GM18517 (cell line): ENCODE data around the gene KHDRBS2.
"Not testable (repeated sequence)": the region's sequence is repeated elsewhere in the genome, so short reads cannot be mapped to it uniquely, and the experiment has no call there.

ENCODE experiments used
- ATAC-seq: cut with Tn5 transposase; IDR thresholded peaks from one replicate; pipeline ENCODE4 v1.9.1; 2021; ENCODE audit warnings: mild to moderate bottlenecking, moderate library complexity; ENCODE audit not compliant: unreplicated experiment

Gene KHDRBS2

GRCh38 chr6:61886608-61887259, 399.3 kb downstream of the KHDRBS2 start:
- ATAC-seq, result no peak

GRCh38 chr6:61869632-61870400, 416.2 kb downstream of the KHDRBS2 start:
- ATAC-seq, result no peak

- no peak for ATAC-seq
These were observed 417.4 kb downstream of the KHDRBS2 start for GRCh38 chr6:61868507-61869080.

GRCh38 chr6:61867635-61868034, 418.4 kb downstream of the KHDRBS2 start:
- no peak for ATAC-seq

GRCh38 chr6:61857541-61857940, 428.5 kb downstream of the KHDRBS2 start:
- no peak for ATAC-seq

- no peak for ATAC-seq
These were observed 444.1 kb downstream of the KHDRBS2 start for GRCh38 chr6:61841958-61842357.

- ATAC-seq, result no peak
These were observed 450.8 kb downstream of the KHDRBS2 start for GRCh38 chr6:61835237-61835636.

GRCh38 chr6:61833176-61833755, 452.8 kb downstream of the KHDRBS2 start:
- ATAC-seq, result no peak

GRCh38 chr6:61817716-61818115, 468.3 kb downstream of the KHDRBS2 start:
- no peak for ATAC-seq

GRCh38 chr6:61810047-61810446, 476.0 kb downstream of the KHDRBS2 start:
- ATAC-seq, result no peak

GRCh38 chr6:61809004-61809595, 476.9 kb downstream of the KHDRBS2 start:
- ATAC-seq, result no peak

GRCh38 chr6:61787998-61788397, 498.0 kb downstream of the KHDRBS2 start:
- no peak for ATAC-seq

GRCh38 chr6:61769446-61769845, 516.6 kb downstream of the KHDRBS2 start:
- ATAC-seq, result not testable (repeated sequence)

GRCh38 chr6:61755739-61756138, 530.3 kb downstream of the KHDRBS2 start:
- no peak for ATAC-seq

GRCh38 chr6:61751986-61752385, 534.0 kb downstream of the KHDRBS2 start:
- ATAC-seq, result no peak

GRCh38 chr6:61745994-61746393, 540.0 kb downstream of the KHDRBS2 start:
- no peak for ATAC-seq

GRCh38 chr6:61711849-61712248, 574.2 kb downstream of the KHDRBS2 start:
- ATAC-seq, result no peak

GRCh38 chr6:61688165-61688564, 597.9 kb downstream of the KHDRBS2 start:
- no peak for ATAC-seq

GRCh38 chr6:61682562-61682961, 603.5 kb downstream of the KHDRBS2 start:
- ATAC-seq, result no peak

GRCh38 chr6:61679625-61680024, 606.4 kb downstream of the KHDRBS2 start:
- no peak for ATAC-seq

GRCh38 chr6:61675734-61676133, 610.3 kb downstream of the KHDRBS2 start:
- no peak for ATAC-seq
